Liver (tissue), 9 donors: ENCODE results near the gene ITPA. TPM values are rescaled to one million over a fixed set of nuclear protein-coding genes. Genes with fewer than 3 reads are reported as not detected.

Source experiments
- DNase-seq: peaks from one replicate; pipeline ENCODE4 v3.0.0-alpha.2; 2017; ENCODE audit warnings: low spot score
- H3K27ac ChIP-seq, 2 donors: one replicate each; pipeline ENCODE4 v1.7.0; 2013; ENCODE audit warnings: inconsistent platforms in 2 of 2, low read length in 2 of 2, control low read depth in 1 of 2, low read depth in 1 of 2, mild to moderate bottlenecking in 1 of 2
- H3K27me3 ChIP-seq, 4 donors: one replicate each; pipeline versions ENCODE4 v1.6.1 to v1.7.0; 2013; ENCODE audit warnings: low read length in 3 of 4, inconsistent platforms in 1 of 4, mild to moderate bottlenecking in 1 of 4, moderate library complexity in 1 of 4; ENCODE audit not compliant: control insufficient read depth in 4 of 4, insufficient read depth in 4 of 4
- H3K36me3 ChIP-seq, 4 donors: one replicate each; pipeline versions ENCODE4 v1.6.1 to v1.7.0; 2013; ENCODE audit warnings: low read length in 3 of 4, mild to moderate bottlenecking in 3 of 4, low read depth in 1 of 4, moderate library complexity in 1 of 4; ENCODE audit not compliant: control insufficient read depth in 4 of 4, insufficient read depth in 3 of 4
- H3K4me1 ChIP-seq, 4 donors: one replicate each; pipeline versions ENCODE4 v1.6.1 to v1.7.0; 2013; ENCODE audit warnings: low read length in 3 of 4, mild to moderate bottlenecking in 3 of 4, moderate library complexity in 1 of 4; ENCODE audit not compliant: control insufficient read depth in 4 of 4, insufficient read depth in 4 of 4
- H3K4me3 ChIP-seq, 3 donors: one replicate each; pipeline versions ENCODE4 v1.6.1 to v1.7.0; 2013; ENCODE audit warnings: low read length in 3 of 3, control low read depth in 1 of 3, low read depth in 1 of 3, mild to moderate bottlenecking in 1 of 3
- H3K9ac ChIP-seq, 2 donors: one replicate each; pipeline ENCODE4 v1.7.0; 2013; ENCODE audit warnings: low read length in 2 of 2, mild to moderate bottlenecking in 2 of 2, moderate library complexity in 2 of 2, control low read depth in 1 of 2, low read depth in 1 of 2
- H3K9me3 ChIP-seq, 4 donors: one replicate each; pipeline versions ENCODE4 v1.6.1 to v1.7.0; 2013; ENCODE audit warnings: low read length in 3 of 4; ENCODE audit not compliant: control insufficient read depth in 4 of 4
- FOXA2 ChIP-seq: IDR thresholded peaks from 2 replicates; pipeline ENCODE4 v1.6.1; 2016; ENCODE audit warnings: antibody characterized with exemption
- HNF4A ChIP-seq, 2 donors: conservative IDR thresholded peaks; 2 replicates each; pipeline ENCODE4 v1.6.1; 2016; ENCODE audit warnings: antibody characterized with exemption in 2 of 2, mild to moderate bottlenecking in 2 of 2
- NR2F2 ChIP-seq: IDR thresholded peaks from 2 replicates; pipeline ENCODE4 v1.6.1; 2016; ENCODE audit warnings: antibody characterized with exemption
- RAD21 ChIP-seq, 2 donors: IDR thresholded peaks; 2 replicates each; pipeline ENCODE4 v1.6.1; 2016; ENCODE audit warnings: antibody characterized with exemption in 2 of 2, mild to moderate bottlenecking in 2 of 2
- WGBS: extraction: QIAGEN DNeasy Blood & Tissue Kit; methylation state at CpG from one replicate; pipeline ENCODE4 v1.1.7; 2013; 5-methylcytosine and 5-hydroxymethylcytosine counted together
- polyA plus RNA-seq, 2 donors: library from polyadenylated mRNA; stranded (reverse) in 1 of 2; unstranded in 1 of 2; fragments of 200-250 nt in 1 of 2; fragments of >200 nt in 1 of 2; fragmentation: Nextera tagmentation in 1 of 2; extraction: Ambion mirVana in 1 of 2; gene quantifications; one replicate each; pipeline versions ENCODE4 v1.2.1 to v1.2.3, GENCODE V29; 2013 to 2015
- total RNA-seq, 2 donors: library from RNA; depleted of rRNA; stranded (reverse); fragments of >200 nt; gene quantifications; one replicate each; pipeline ENCODE4 v1.2.3, GENCODE V29; 2014
- TF ChIP-seq, protein P1 (sequence below): IDR thresholded peaks from 2 replicates; pipeline ENCODE4 v1.6.1; 2016; ENCODE audit warnings: antibody characterized with exemption, mild to moderate bottlenecking
- TF ChIP-seq, protein P2 (sequence below): IDR thresholded peaks from 2 replicates; pipeline ENCODE4 v1.6.1; 2016; ENCODE audit warnings: antibody characterized with exemption
- TF ChIP-seq, protein P3 (sequence below): IDR thresholded peaks from 2 replicates; pipeline ENCODE4 v1.6.1; 2016; ENCODE audit warnings: antibody characterized with exemption
- TF ChIP-seq, protein P4 (sequence below): IDR thresholded peaks from 2 replicates; pipeline ENCODE4 v1.6.1; 2016; ENCODE audit warnings: antibody characterized with exemption
- donor health status: healthy.
- donor health status: healthy.
- donor health status: healthy.
- donor health status: healthy.
- donor health status: healthy.

The ITPA gene
- total and polyA plus RNA-seq, 4 donors: 14.4 to 39.8 (median 19.7) TPM

DNA sequence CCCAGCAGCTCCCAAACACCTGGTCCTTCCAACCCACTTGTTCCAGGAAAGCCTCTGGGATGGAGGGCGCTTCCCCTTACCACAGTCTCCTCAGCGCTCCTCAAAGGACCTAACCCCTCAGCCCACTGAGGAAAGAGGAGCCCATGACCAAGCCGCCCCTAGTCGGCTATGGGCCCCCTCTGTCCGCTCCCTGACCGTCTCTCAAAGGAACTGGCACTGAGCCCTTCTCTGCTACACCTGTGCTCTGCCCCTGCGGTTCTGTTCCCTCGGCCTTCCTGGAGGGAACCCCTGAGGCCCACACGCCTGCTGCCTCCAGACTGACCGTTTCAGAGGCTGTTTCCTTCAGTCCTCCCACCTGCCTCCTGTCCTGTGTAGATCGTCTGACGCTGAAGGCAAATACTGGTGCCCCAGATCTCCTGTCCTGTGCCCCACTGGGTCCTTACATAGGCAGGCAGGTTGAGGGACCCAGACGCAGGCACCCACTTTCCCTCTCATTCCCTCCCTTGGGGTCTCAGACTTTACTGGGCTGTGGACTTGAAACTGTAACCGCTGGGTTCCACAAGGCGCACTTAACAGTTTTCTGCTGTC, 31.6 kb downstream of the ITPA start (continued):
- TF ChIP-seq, protein P1, sequence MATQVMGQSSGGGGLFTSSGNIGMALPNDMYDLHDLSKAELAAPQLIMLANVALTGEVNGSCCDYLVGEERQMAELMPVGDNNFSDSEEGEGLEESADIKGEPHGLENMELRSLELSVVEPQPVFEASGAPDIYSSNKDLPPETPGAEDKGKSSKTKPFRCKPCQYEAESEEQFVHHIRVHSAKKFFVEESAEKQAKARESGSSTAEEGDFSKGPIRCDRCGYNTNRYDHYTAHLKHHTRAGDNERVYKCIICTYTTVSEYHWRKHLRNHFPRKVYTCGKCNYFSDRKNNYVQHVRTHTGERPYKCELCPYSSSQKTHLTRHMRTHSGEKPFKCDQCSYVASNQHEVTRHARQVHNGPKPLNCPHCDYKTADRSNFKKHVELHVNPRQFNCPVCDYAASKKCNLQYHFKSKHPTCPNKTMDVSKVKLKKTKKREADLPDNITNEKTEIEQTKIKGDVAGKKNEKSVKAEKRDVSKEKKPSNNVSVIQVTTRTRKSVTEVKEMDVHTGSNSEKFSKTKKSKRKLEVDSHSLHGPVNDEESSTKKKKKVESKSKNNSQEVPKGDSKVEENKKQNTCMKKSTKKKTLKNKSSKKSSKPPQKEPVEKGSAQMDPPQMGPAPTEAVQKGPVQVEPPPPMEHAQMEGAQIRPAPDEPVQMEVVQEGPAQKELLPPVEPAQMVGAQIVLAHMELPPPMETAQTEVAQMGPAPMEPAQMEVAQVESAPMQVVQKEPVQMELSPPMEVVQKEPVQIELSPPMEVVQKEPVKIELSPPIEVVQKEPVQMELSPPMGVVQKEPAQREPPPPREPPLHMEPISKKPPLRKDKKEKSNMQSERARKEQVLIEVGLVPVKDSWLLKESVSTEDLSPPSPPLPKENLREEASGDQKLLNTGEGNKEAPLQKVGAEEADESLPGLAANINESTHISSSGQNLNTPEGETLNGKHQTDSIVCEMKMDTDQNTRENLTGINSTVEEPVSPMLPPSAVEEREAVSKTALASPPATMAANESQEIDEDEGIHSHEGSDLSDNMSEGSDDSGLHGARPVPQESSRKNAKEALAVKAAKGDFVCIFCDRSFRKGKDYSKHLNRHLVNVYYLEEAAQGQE: no peak
- TF ChIP-seq FOXA2: no peak

DNA sequence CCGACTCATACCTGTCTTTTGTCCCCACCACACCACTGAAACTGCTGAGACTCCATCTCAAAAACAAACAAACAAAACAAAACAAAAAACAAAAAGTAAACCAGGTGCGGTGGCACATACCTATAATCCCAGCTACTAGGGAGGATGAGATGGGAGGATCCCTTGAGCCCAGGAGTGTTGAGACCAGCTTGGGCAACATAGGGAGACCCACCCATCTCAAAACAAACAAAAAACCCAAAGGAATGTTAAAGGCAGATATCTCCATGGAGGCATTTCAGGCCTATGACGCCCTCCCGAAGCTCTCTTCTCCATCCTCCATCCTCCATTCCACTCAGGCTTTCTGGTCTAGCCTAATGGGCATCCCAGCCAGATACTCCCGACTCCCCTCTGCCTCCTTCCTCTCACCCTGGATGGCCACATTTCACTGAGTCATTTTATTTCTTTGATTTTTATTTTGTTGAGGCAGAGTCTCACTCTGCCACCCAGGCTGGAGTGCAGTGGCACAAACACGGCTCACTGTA, 32.9 kb downstream of the ITPA start:
- no peak for DNase-seq
- Histone ChIP-seq H3K27ac (no peak overlapping the region), H3K4me1 (peaks cover 8 to 21% (median 14%) of the 10 kb centered on the region in 4 donors), H3K9me3 (no peaks in the 10 kb centered on the region), H3K4me3 (no peak overlapping the region), H3K36me3 (no peaks in the 10 kb centered on the region), H3K27me3 (peaks cover 0 to 8% (median 1%) of the 10 kb centered on the region in 4 donors), H3K9ac (no peak overlapping the region)
- TF ChIP-seq, protein P2, sequence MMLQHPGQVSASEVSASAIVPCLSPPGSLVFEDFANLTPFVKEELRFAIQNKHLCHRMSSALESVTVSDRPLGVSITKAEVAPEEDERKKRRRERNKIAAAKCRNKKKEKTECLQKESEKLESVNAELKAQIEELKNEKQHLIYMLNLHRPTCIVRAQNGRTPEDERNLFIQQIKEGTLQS: no peak
- TF ChIP-seq RAD21 (IDR thresholded peaks at IDR 0.05) (no peak), NR2F2 (no peak), HNF4A (conservative IDR thresholded peaks at IDR 0.05) (no peak)
- TF ChIP-seq, protein P3, sequence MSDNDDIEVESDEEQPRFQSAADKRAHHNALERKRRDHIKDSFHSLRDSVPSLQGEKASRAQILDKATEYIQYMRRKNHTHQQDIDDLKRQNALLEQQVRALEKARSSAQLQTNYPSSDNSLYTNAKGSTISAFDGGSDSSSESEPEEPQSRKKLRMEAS: no peak
- TF ChIP-seq, protein P4, sequence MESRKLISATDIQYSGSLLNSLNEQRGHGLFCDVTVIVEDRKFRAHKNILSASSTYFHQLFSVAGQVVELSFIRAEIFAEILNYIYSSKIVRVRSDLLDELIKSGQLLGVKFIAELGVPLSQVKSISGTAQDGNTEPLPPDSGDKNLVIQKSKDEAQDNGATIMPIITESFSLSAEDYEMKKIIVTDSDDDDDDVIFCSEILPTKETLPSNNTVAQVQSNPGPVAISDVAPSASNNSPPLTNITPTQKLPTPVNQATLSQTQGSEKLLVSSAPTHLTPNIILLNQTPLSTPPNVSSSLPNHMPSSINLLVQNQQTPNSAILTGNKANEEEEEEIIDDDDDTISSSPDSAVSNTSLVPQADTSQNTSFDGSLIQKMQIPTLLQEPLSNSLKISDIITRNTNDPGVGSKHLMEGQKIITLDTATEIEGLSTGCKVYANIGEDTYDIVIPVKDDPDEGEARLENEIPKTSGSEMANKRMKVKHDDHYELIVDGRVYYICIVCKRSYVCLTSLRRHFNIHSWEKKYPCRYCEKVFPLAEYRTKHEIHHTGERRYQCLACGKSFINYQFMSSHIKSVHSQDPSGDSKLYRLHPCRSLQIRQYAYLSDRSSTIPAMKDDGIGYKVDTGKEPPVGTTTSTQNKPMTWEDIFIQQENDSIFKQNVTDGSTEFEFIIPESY: no peak
- 63% methylated on average over 6 of the region's 6 CpGs for WGBS

DNA sequence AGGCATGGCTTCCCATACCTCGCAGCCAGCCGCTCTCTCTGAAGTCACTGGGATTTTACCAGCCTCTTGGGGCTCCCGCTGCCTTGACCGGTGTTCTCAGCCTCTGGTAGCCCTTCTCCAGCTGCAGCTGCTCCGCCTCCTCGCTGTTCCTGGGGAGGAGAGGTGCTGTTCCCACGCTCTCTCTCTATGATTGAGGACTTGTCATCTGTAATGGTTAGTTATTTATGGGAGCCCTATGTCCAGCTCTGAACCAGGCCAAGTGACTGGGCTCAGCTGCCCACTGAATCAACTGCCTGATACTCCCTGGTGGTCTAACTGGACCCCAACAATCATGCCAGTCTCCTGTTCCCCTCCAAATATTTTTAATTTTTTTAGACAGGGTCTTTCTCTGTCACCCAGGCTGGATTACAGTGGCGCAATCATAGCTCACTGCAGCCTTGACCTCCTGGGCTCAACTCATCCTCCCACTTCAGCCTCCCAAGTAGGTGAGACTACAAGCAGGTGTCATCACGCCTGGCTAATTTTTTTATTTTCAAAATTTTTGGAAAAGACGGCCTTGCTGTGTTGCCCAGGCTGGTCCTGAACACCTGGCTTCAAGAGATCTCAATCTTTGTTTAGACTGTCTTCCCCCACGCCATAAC, 34.5 kb downstream of the ITPA start:
- DNase-seq: no peak
- no peaks in the 10 kb centered on the region for H3K36me3 ChIP-seq
- no peak overlapping the region for H3K4me3 ChIP-seq
- H3K27me3 ChIP-seq: peaks cover 0 to 8% (median 1%) of the 10 kb centered on the region in 4 donors
- TF ChIP-seq, protein P1: no peak
- 82% methylated on average over 11 of the region's 11 CpGs for WGBS
- no peaks in the 10 kb centered on the region for H3K9me3 ChIP-seq
- H3K4me1 ChIP-seq: peaks cover 4 to 15% (median 11%) of the 10 kb centered on the region in 4 donors
- no peak overlapping the region for H3K27ac ChIP-seq
- no peak overlapping the region for H3K9ac ChIP-seq
